ENCODE results near the gene PATE1.

PATE1 gene

GRCh38 chr11:125797641-125798040, 51.6 kb downstream of the PATE1 start:
- no peak for DNase-seq
